Posterior cingulate gyrus (tissue), 11 donors: Measurements from ENCODE around the gene DIP2B.

Experiments
- DNase-seq, 10 donors: peaks; one replicate each; pipeline versions ENCODE4 v3.0.0 to v3.0.0-alpha.2; 2020 to 2021; ENCODE audit warnings: mixed read lengths in 3 of 10
- intact Hi-C: fragments of 100-400 bp; cut with DNase I; formaldehyde crosslinking; loops from one replicate; pipeline ENCODE4 v1.15.1; 2023

DIP2B gene

GRCh38 chr12:50603817-50604639, 99.2 kb downstream of the DIP2B start:
- DNase-seq = no peak

GRCh38 chr12:50604640-50604920, 99.8 kb downstream of the DIP2B start:
- intact Hi-C loops = no loop called here
- DNase-seq = no peak

More at GRCh38 chr12:50603817-50604639, 99.2 kb downstream of the DIP2B start:
- intact Hi-C loops = no loop called here

- intact Hi-C loops = no loop called here
- DNase-seq = no peak
Observed at GRCh38 chr12:50606675-50607375, 102.0 kb downstream of the DIP2B start.

GRCh38 chr12:50609292-50609874, 104.6 kb downstream of the DIP2B start:
- intact Hi-C loops = no loop called here

GRCh38 chr12:50610171-50610570, 105.4 kb downstream of the DIP2B start:
- no peak for DNase-seq
- intact Hi-C loops = no loop called here

More at GRCh38 chr12:50609292-50609874, 104.6 kb downstream of the DIP2B start:
- DNase-seq = no peak

GRCh38 chr12:50611021-50611744, 106.4 kb downstream of the DIP2B start:
- intact Hi-C loops = no loop called here
- DNase-seq = no peak

- intact Hi-C loops = no loop called here
- no peak for DNase-seq
Observed at GRCh38 chr12:50612882-50613281, 108.1 kb downstream of the DIP2B start.

- DNase-seq = no peak
- intact Hi-C loops = no loop called here
Observed at GRCh38 chr12:50613463-50613862, 108.7 kb downstream of the DIP2B start.

GRCh38 chr12:50614167-50614759, 109.5 kb downstream of the DIP2B start:
- DNase-seq = no peak

GRCh38 chr12:50615145-50615906, 110.5 kb downstream of the DIP2B start:
- intact Hi-C loops = no loop called here
- no peak for DNase-seq

More at GRCh38 chr12:50614167-50614759, 109.5 kb downstream of the DIP2B start:
- intact Hi-C loops = no loop called here

GRCh38 chr12:50615907-50616296, 111.1 kb downstream of the DIP2B start:
- DNase-seq = no peak
- intact Hi-C loops = no loop called here

- intact Hi-C loops = no loop called here
Observed at GRCh38 chr12:50617657-50618056, 112.9 kb downstream of the DIP2B start.

GRCh38 chr12:50618864-50619609, 114.3 kb downstream of the DIP2B start:
- intact Hi-C loops = no loop called here
- DNase-seq = no peak

More at GRCh38 chr12:50617657-50618056, 112.9 kb downstream of the DIP2B start:
- DNase-seq = no peak

- intact Hi-C loops = no loop called here
- no peak for DNase-seq
Observed at GRCh38 chr12:50619610-50619958, 114.8 kb downstream of the DIP2B start.

- intact Hi-C loops = no loop called here
- DNase-seq = peak in 1 of 10 donors; percentile 23
Observed at GRCh38 chr12:50620109-50620977, 115.6 kb downstream of the DIP2B start.

- DNase-seq = no peak
- intact Hi-C loops = no loop called here
Observed at GRCh38 chr12:50620978-50621360, 116.2 kb downstream of the DIP2B start.

GRCh38 chr12:50621399-50622300, 116.9 kb downstream of the DIP2B start:
- intact Hi-C loops = no loop called here
- DNase-seq = peak in 1 of 10 donors; percentile 35
